GM23338 (cell line): ENCODE results near the gene ESPN.
A peak's percentile ranks its signal among the peaks of the same experiment; 100 is the strongest.

ENCODE experiments used
- POLR2AphosphoS5 ChIP-seq: IDR thresholded peaks from 2 replicates; pipeline ENCODE4 v1.6.1; 2016; ENCODE audit warnings: antibody characterized with exemption, low read depth
- TF ChIP-seq, protein P1 (sequence below), 2 experiments: fragments of 200-600 bp in 1 of 2; sonication (generic) in 1 of 2; conservative IDR thresholded peaks; 2 replicates each; pipeline versions ENCODE4 v1.5.1 to v1.6.1; 2016 to 2017; ENCODE audit warnings: antibody characterized with exemption in 2 of 2, low read depth in 2 of 2, mild to moderate bottlenecking in 2 of 2, moderate library complexity in 1 of 2

DNA sequence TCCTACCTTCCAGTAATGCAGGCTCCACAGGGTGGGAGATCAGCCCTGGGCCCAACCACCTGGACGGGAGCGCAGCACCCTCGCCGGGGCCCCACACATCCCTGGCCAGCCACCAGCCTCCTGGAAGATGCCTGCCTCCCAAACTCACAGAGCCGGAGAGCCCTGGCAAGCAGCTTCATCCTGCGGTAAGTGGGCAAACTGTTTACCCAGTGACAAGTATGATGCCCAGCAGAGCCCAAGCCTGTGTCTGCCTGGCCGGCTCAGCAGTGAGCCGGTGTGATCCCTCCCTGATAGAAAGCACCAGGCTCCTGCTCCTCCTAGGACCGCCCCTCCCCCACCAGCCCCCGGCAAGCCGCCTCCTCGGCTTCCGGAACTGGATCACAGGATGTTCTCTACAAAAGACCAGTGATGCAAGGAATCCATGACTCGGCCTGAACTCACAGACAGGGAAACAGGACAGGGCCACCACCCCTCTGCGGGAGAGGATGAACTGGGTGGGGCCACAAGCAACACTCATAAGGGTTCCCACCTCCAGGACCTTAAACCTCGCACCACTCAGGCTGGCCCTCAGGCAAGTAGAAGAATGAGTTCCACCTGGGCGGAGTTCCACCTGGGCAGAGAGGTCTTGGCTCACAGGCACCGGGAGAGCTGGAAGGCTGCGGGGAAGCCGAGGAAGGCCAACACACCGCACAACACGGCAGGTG is 38.9 kb upstream of the ESPN start:
- TF ChIP-seq, protein P1, sequence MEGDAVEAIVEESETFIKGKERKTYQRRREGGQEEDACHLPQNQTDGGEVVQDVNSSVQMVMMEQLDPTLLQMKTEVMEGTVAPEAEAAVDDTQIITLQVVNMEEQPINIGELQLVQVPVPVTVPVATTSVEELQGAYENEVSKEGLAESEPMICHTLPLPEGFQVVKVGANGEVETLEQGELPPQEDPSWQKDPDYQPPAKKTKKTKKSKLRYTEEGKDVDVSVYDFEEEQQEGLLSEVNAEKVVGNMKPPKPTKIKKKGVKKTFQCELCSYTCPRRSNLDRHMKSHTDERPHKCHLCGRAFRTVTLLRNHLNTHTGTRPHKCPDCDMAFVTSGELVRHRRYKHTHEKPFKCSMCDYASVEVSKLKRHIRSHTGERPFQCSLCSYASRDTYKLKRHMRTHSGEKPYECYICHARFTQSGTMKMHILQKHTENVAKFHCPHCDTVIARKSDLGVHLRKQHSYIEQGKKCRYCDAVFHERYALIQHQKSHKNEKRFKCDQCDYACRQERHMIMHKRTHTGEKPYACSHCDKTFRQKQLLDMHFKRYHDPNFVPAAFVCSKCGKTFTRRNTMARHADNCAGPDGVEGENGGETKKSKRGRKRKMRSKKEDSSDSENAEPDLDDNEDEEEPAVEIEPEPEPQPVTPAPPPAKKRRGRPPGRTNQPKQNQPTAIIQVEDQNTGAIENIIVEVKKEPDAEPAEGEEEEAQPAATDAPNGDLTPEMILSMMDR (conservative IDR thresholded peaks at IDR 0.05; ENCODE audit: low read depth in 2 of 2): no peak
- TF ChIP-seq POLR2AphosphoS5: peak; percentile 19; the same call in 1 of the 2 replicates
